Liver (tissue), 9 donors: ENCODE results near the gene SLC9C1. TPM values are rescaled to one million over a fixed set of nuclear protein-coding genes. Genes with fewer than 3 reads are reported as not detected.

Source experiments
- DNase-seq: peaks from one replicate; pipeline ENCODE4 v3.0.0-alpha.2; 2017; ENCODE audit warnings: low spot score
- H3K27ac ChIP-seq, 2 donors: one replicate each; pipeline ENCODE4 v1.7.0; 2013; ENCODE audit warnings: inconsistent platforms in 2 of 2, low read length in 2 of 2, control low read depth in 1 of 2, low read depth in 1 of 2, mild to moderate bottlenecking in 1 of 2
- H3K27me3 ChIP-seq, 4 donors: one replicate each; pipeline versions ENCODE4 v1.6.1 to v1.7.0; 2013; ENCODE audit warnings: low read length in 3 of 4, inconsistent platforms in 1 of 4, mild to moderate bottlenecking in 1 of 4, moderate library complexity in 1 of 4; ENCODE audit not compliant: control insufficient read depth in 4 of 4, insufficient read depth in 4 of 4
- H3K36me3 ChIP-seq, 4 donors: one replicate each; pipeline versions ENCODE4 v1.6.1 to v1.7.0; 2013; ENCODE audit warnings: low read length in 3 of 4, mild to moderate bottlenecking in 3 of 4, low read depth in 1 of 4, moderate library complexity in 1 of 4; ENCODE audit not compliant: control insufficient read depth in 4 of 4, insufficient read depth in 3 of 4
- H3K4me1 ChIP-seq, 4 donors: one replicate each; pipeline versions ENCODE4 v1.6.1 to v1.7.0; 2013; ENCODE audit warnings: low read length in 3 of 4, mild to moderate bottlenecking in 3 of 4, moderate library complexity in 1 of 4; ENCODE audit not compliant: control insufficient read depth in 4 of 4, insufficient read depth in 4 of 4
- H3K4me3 ChIP-seq, 3 donors: one replicate each; pipeline versions ENCODE4 v1.6.1 to v1.7.0; 2013; ENCODE audit warnings: low read length in 3 of 3, control low read depth in 1 of 3, low read depth in 1 of 3, mild to moderate bottlenecking in 1 of 3
- H3K9ac ChIP-seq, 2 donors: one replicate each; pipeline ENCODE4 v1.7.0; 2013; ENCODE audit warnings: low read length in 2 of 2, mild to moderate bottlenecking in 2 of 2, moderate library complexity in 2 of 2, control low read depth in 1 of 2, low read depth in 1 of 2
- H3K9me3 ChIP-seq, 4 donors: one replicate each; pipeline versions ENCODE4 v1.6.1 to v1.7.0; 2013; ENCODE audit warnings: low read length in 3 of 4; ENCODE audit not compliant: control insufficient read depth in 4 of 4
- EGR1 ChIP-seq, 2 donors: IDR thresholded peaks; 2 replicates each; pipeline ENCODE4 v1.6.1; 2016 to 2018; ENCODE audit warnings: antibody characterized with exemption in 2 of 2, low read depth in 2 of 2
- FOXA1 ChIP-seq: IDR thresholded peaks from 2 replicates; pipeline ENCODE4 v1.6.1; 2016; ENCODE audit warnings: antibody characterized with exemption
- HNF4A ChIP-seq, 2 donors: conservative IDR thresholded peaks; 2 replicates each; pipeline ENCODE4 v1.6.1; 2016; ENCODE audit warnings: antibody characterized with exemption in 2 of 2, mild to moderate bottlenecking in 2 of 2
- HNF4G ChIP-seq: IDR thresholded peaks from 2 replicates; pipeline ENCODE4 v1.6.1; 2016; ENCODE audit warnings: antibody characterized with exemption
- JUND ChIP-seq, 2 donors: IDR thresholded peaks; 2 replicates each; pipeline ENCODE4 v1.6.1; 2016; ENCODE audit warnings: antibody characterized with exemption in 2 of 2
- NR2F2 ChIP-seq: IDR thresholded peaks from 2 replicates; pipeline ENCODE4 v1.6.1; 2016; ENCODE audit warnings: antibody characterized with exemption
- RAD21 ChIP-seq, 2 donors: IDR thresholded peaks; 2 replicates each; pipeline ENCODE4 v1.6.1; 2016; ENCODE audit warnings: antibody characterized with exemption in 2 of 2, mild to moderate bottlenecking in 2 of 2
- SP1 ChIP-seq: IDR thresholded peaks from 2 replicates; pipeline ENCODE4 v1.6.1; 2018; ENCODE audit warnings: antibody characterized with exemption, mild to moderate bottlenecking
- YY1 ChIP-seq: IDR thresholded peaks from 2 replicates; pipeline ENCODE4 v1.6.1; 2016; ENCODE audit warnings: antibody characterized with exemption, mild to moderate bottlenecking
- WGBS: extraction: QIAGEN DNeasy Blood & Tissue Kit; methylation state at CpG from one replicate; pipeline ENCODE4 v1.1.7; 2013; 5-methylcytosine and 5-hydroxymethylcytosine counted together
- polyA plus RNA-seq, 2 donors: library from polyadenylated mRNA; stranded (reverse) in 1 of 2; unstranded in 1 of 2; fragments of 200-250 nt in 1 of 2; fragments of >200 nt in 1 of 2; fragmentation: Nextera tagmentation in 1 of 2; extraction: Ambion mirVana in 1 of 2; gene quantifications; one replicate each; pipeline versions ENCODE4 v1.2.1 to v1.2.3, GENCODE V29; 2013 to 2015
- total RNA-seq, 2 donors: library from RNA; depleted of rRNA; stranded (reverse); fragments of >200 nt; gene quantifications; one replicate each; pipeline ENCODE4 v1.2.3, GENCODE V29; 2014
- TF ChIP-seq, protein P1 (sequence below): IDR thresholded peaks from 2 replicates; pipeline ENCODE4 v1.6.1; 2016; ENCODE audit warnings: antibody characterized with exemption
- TF ChIP-seq, protein P2 (sequence below): IDR thresholded peaks from 2 replicates; pipeline ENCODE4 v1.6.1; 2016; ENCODE audit warnings: antibody characterized with exemption
- TF ChIP-seq, protein P3 (sequence below): IDR thresholded peaks from 2 replicates; pipeline ENCODE4 v1.6.1; 2016; ENCODE audit warnings: antibody characterized with exemption
- TF ChIP-seq, protein P4 (sequence below): fragments of 150-350 bp; IDR thresholded peaks from 2 replicates; pipeline ENCODE4 v1.5.1; 2017; ENCODE audit warnings: improper control_type of control experiment, low read depth, low read length; ENCODE audit not compliant: missing input control
- donor health status: healthy.
- donor health status: healthy.
- donor health status: healthy.
- donor health status: healthy.
- donor health status: healthy.

The SLC9C1 gene
- total and polyA plus RNA-seq, 4 donors = 0.28 TPM; not detected in 3

GRCh38 chr3:112115161-112115739, 178.8 kb downstream of the SLC9C1 start:
- H3K27me3 ChIP-seq = peaks cover 0 to 5% (median 2%) of the 10 kb centered on the region in 4 donors
- H3K4me3 ChIP-seq = no peak overlapping the region
- peaks cover 0 to 3% (median 0%) of the 10 kb centered on the region in 4 donors for H3K4me1 ChIP-seq
- no peak overlapping the region for H3K9ac ChIP-seq
- H3K9me3 ChIP-seq = no peaks in the 10 kb centered on the region
- no peak for DNase-seq
- TF ChIP-seq, protein P1, sequence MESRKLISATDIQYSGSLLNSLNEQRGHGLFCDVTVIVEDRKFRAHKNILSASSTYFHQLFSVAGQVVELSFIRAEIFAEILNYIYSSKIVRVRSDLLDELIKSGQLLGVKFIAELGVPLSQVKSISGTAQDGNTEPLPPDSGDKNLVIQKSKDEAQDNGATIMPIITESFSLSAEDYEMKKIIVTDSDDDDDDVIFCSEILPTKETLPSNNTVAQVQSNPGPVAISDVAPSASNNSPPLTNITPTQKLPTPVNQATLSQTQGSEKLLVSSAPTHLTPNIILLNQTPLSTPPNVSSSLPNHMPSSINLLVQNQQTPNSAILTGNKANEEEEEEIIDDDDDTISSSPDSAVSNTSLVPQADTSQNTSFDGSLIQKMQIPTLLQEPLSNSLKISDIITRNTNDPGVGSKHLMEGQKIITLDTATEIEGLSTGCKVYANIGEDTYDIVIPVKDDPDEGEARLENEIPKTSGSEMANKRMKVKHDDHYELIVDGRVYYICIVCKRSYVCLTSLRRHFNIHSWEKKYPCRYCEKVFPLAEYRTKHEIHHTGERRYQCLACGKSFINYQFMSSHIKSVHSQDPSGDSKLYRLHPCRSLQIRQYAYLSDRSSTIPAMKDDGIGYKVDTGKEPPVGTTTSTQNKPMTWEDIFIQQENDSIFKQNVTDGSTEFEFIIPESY = no peak
- TF ChIP-seq FOXA1 (no peak), YY1 (no peak), EGR1 (IDR thresholded peaks at IDR 0.05; ENCODE audit: low read depth in 2 of 2) (no peak), NR2F2 (no peak)
- TF ChIP-seq, protein P2, sequence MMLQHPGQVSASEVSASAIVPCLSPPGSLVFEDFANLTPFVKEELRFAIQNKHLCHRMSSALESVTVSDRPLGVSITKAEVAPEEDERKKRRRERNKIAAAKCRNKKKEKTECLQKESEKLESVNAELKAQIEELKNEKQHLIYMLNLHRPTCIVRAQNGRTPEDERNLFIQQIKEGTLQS = no peak
- WGBS = 88% methylated on average over 6 of the region's 6 CpGs
- H3K36me3 ChIP-seq = no peaks in the 10 kb centered on the region
- H3K27ac ChIP-seq = no peak overlapping the region

- Histone ChIP-seq H3K27ac (no peak overlapping the region), H3K4me1 (peaks cover 0 to 3% (median 0%) of the 10 kb centered on the region in 4 donors), H3K4me3 (no peak overlapping the region), H3K9me3 (no peaks in the 10 kb centered on the region), H3K9ac (no peak overlapping the region), H3K36me3 (no peaks in the 10 kb centered on the region), H3K27me3 (peaks cover 0 to 3% (median 2%) of the 10 kb centered on the region in 4 donors)
- DNase-seq = no peak
- TF ChIP-seq HNF4G (no peak), FOXA1 (no peak), EGR1 (IDR thresholded peaks at IDR 0.05; ENCODE audit: low read depth in 2 of 2) (no peak), HNF4A (conservative IDR thresholded peaks at IDR 0.05) (no peak), SP1 (no peak), RAD21 (IDR thresholded peaks at IDR 0.05) (no peak), JUND (IDR thresholded peaks at IDR 0.05) (no peak)
- TF ChIP-seq, protein P2 = no peak
- TF ChIP-seq, protein P3, sequence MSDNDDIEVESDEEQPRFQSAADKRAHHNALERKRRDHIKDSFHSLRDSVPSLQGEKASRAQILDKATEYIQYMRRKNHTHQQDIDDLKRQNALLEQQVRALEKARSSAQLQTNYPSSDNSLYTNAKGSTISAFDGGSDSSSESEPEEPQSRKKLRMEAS = no peak
- 92% methylated on average over 6 of the region's 6 CpGs for WGBS
Observed at GRCh38 chr3:112114576-112115160, 179.3 kb downstream of the SLC9C1 start.

DNA sequence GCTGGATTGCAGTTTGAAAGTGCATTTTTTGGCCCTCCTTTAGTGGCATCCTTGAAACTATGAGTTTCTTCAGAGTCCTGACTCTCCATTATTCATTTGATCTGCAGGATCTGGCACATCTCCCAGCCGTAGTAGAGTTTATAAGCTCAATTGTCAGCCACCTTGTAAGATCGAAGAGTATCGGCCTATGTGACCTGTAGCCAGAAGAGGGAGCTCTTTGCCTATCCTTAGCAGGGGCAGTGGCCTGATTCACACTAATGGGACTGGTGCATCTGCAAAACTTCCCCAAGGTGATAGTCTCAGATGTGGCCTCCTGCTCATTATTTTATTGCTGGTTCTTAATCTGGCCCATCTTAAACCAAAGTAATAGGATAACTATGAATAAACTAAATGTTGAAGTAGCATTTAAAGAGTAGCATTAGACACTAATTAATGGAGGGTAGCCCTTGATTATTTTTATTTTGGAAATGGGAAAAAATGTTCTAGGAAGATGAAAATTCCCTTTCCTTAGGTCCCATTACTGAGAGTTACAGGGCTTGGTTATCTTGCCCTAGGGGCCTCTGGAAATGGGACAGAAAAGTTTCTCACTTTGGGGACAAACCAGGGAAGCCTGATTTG, 182.1 kb downstream of the SLC9C1 start:
- Histone ChIP-seq H3K27ac (no peak overlapping the region), H3K9me3 (no peaks in the 10 kb centered on the region), H3K4me1 (peaks cover 0 to 3% (median 0%) of the 10 kb centered on the region in 4 donors), H3K9ac (no peak overlapping the region), H3K36me3 (no peaks in the 10 kb centered on the region), H3K4me3 (no peak overlapping the region), H3K27me3 (peaks cover 0 to 3% (median 0%) of the 10 kb centered on the region in 4 donors)
- TF ChIP-seq JUND (IDR thresholded peaks at IDR 0.05) (no peak), RAD21 (IDR thresholded peaks at IDR 0.05) (peak; percentile 85 to 89), SP1 (no peak)
- TF ChIP-seq, protein P4, sequence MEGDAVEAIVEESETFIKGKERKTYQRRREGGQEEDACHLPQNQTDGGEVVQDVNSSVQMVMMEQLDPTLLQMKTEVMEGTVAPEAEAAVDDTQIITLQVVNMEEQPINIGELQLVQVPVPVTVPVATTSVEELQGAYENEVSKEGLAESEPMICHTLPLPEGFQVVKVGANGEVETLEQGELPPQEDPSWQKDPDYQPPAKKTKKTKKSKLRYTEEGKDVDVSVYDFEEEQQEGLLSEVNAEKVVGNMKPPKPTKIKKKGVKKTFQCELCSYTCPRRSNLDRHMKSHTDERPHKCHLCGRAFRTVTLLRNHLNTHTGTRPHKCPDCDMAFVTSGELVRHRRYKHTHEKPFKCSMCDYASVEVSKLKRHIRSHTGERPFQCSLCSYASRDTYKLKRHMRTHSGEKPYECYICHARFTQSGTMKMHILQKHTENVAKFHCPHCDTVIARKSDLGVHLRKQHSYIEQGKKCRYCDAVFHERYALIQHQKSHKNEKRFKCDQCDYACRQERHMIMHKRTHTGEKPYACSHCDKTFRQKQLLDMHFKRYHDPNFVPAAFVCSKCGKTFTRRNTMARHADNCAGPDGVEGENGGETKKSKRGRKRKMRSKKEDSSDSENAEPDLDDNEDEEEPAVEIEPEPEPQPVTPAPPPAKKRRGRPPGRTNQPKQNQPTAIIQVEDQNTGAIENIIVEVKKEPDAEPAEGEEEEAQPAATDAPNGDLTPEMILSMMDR = peak; percentile 65
- no peak for DNase-seq
- WGBS = 26% methylated on average over 3 of the region's 3 CpGs
